GM19324 (cell line): ENCODE results near the gene TBC1D24.

Experiments used
- ATAC-seq: cut with Tn5 transposase; IDR thresholded peaks from one replicate; pipeline ENCODE4 v1.9.1; 2021; ENCODE audit warnings: mild to moderate bottlenecking, moderate library complexity; ENCODE audit not compliant: unreplicated experiment, low FRiP score

Gene TBC1D24

DNA sequence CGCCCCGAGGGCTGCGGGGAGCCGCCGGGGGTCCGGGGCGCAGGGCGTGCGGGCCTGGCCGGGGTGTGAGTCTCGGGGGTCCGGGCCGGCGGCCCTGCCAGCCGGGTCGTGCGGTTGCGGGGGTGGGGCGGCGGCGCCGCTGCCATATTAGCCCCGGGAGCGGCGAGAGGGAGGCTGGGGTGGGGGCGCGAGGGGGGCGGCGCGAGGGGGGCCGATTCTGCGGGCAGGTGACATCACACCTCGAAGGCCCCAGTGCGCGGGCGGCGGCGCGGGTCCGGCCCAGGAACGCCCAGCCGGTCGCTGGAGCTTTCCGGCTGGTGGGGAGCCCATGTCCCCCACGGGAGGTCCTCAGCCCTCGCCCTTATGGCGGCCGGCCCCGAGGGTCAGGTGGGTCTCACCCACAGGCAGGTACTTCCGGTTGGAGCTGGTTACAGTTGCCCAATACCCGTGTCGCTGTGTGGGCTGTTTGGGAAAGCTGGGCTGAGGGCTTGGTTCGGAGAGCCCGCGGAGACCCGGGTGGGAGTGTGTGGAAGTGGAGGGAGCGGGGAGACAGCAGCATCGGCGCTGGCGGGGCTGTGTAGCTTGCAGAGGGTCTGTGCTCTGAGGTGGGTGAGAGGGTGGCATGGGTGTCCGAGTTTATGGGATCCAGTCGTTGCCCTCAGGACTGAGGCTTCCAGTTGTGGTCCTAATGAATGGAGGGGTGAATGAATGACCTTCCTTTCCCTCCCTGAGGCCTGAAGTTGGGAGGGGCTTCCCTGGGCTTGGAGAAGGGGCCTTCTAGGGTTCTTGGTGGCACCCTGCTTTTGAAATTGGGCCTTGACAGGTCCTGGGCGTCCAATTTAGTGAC, 39.6 kb downstream of the TBC1D24 start:
- no peak for ATAC-seq

DNA sequence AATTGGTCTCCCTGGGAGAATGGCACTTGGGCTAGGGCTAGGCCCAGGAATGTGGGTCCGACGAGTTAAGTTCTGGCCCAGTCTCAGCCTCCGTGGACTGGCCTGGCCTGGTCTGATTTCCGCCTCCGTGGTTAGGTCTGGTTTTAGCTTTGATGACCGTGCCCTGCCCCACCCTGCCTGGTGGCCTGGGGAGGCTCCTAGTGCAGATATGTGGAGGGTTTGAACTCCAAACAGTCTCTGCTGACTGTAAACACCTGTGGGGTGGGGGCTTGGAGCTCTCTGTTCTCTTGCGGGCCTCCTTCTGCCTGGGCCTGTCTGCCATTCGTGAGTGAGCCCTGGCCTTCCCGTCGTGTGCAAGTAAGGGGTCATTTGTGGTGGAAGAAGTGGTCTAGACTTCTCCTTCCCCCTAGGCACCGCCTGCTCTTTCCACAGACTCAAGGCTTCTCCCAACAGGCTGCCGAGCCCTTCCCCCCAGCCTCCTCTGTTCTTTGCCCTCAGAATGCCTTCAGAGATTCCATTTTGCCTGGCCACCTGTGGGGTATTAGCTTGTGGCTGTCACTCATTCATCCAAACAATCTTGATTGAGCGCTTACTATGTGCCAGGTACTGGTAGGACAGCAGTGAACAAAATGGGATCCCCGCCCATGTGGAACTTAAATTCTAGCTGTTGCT, 40.4 kb downstream of the TBC1D24 start:
- ATAC-seq = no peak

DNA sequence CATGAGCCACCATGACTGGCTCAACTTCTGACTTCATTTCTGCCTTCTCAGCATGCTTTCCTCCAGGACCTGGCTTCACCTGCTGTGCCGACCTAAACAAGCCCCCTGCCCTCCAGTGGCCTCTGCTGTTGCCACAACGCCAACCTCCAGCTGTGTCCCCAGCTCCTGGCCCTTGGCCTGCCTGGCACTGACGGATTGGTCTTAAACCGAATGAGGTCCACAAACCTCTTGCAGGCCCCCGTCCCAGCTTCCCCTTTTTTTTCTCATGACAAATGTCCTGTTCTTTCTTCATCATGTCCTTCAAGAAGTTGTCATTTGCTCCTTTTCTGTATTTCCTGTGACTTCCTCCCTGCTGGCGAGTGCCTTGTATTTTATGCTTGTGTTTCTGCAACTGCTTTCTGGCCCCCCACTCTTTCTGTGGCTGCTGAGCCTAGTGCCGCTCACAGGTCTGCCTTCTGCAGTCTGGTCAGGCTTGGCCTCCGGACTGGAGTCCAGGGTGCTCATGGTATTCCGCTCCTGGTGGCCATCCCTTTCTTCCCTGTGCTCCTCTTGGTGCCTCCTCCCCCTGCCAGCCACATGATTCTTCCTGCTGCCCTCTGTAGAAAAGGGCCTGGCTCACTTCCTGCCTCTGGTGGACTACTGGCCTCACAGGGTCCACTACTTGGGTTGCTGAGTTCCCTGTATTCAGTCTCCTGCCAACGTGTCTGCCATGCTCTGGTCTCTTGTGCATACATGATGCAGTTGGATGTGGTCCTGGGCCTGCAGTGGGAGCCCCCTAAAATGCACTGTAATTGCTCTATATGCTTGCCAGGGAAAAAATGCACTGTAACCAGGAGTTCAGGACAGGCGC, 41.7 kb downstream of the TBC1D24 start:
- ATAC-seq = no peak

DNA sequence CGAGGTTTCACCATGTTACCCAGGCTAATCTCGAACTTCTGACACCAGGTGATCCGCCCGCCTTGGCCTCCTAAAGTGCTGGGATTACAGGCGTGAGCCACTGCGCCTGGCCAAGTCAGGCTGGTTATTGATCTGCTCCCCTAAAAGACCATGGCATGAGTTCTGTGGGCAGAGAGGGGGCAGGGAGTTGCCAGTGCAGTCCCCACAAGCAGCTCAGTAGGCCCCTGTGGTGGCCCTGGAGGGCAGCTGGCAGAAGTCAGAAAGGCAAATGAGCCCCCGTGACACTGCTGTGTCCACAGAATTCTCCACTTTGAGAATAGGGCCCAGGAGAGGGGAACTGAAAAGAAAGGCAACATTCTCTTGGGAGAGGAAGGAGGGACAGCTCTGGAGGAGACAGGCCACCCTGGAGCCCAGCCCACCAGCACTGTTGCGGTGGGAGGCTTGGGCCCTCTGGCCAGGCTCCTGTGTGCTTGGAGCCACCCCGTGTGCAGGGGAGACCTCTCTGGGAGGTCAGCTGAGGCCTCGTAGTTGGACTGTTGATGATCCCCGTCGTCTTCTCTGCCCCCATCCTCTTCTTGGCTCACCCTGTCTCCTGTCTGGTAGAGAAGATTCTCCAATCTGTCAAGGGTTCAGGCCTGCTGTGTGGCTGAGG, 43.2 kb downstream of the TBC1D24 start:
- ATAC-seq = no peak

DNA sequence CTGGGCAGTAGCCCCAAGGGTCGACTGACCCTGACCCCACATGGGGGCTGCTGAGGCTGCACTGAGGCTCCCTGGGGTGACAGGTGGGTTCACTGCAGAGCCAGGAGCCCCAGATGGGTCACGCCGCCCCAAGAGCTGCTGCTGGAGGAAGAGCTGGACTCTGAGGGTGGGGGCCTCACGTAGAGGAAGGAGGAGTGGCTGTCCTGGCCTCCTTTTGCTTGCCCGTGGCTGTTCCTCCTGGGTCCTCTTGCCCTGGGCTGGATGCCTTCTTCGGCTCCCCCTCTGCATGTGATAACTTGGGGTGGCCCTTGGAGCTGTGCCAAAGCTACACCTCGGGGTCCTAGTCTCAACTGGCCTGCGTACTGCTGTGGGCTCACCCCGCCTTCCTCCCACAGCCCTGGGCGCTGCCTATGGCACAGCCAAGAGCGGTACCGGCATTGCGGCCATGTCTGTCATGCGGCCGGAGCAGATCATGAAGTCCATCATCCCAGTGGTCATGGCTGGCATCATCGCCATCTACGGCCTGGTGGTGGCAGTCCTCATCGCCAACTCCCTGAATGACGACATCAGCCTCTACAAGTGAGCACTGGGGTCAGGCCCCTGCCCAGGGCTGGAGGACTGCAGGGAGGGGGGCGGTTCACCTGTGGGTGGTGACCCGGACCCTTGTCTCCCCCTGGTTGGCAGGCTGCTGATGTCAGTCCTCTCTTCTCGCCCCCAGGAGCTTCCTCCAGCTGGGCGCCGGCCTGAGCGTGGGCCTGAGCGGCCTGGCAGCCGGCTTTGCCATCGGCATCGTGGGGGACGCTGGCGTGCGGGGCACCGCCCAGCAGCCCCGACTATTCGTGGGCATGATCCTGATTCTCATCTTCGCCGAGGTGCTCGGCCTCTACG, 44.1 kb downstream of the TBC1D24 start:
- ATAC-seq = no peak

DNA sequence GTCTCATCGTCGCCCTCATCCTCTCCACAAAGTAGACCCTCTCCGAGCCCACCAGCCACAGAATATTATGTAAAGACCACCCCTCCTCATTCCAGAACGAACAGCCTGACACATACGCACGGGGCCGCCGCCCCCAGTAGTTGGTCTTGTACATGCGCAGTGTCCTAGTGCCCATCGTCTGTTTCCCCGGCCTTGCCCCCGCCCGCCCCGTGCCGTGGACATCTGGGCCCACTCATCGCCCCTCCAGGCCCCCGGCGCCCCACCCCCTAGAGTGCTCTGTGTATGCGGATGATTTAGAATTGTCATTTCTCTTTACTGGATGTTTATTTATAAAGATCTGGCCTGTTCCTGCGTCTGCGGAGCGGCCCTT, 44.8 kb downstream of the TBC1D24 start:
- no peak for ATAC-seq

DNA sequence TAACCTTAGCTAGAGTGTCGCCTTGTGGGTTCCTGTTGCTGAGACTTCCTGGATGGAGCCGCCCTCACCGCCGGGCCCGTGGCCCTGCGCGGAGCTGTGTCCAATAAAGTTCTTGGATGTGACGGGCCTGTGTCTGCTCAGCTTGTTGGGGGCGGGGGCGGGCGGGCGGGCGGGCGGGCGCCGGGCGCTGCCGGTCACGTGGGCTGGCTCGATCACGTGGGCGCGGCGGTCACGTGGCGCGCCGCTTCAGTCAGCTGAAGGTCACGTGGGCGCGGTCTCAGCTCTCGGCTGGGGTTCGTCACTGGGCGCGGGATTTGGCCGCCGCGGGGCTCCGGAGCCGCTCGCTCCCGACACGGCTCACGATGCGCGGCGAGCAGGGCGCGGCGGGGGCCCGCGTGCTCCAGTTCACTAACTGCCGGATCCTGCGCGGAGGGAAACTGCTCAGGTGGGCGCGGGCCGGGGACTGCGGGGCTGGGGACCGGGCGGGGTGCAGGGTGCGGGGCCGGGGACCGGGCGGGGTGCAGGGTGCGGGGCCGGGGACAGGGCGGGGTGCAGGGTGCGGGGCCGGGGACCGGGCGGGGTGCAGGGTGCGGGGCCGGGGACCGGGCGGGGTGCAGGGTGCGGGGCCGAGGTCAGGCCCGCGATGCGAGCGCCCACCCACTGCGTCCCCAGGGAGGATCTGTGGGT, 45.3 kb downstream of the TBC1D24 start, which contains the start of gene AMDHD2:
Gene AMDHD2 (plus strand): TSS at position 275 of the 687 bp plus-strand sequence. CDS start 88 bp downstream, at position 363.
- ATAC-seq = no peak

DNA sequence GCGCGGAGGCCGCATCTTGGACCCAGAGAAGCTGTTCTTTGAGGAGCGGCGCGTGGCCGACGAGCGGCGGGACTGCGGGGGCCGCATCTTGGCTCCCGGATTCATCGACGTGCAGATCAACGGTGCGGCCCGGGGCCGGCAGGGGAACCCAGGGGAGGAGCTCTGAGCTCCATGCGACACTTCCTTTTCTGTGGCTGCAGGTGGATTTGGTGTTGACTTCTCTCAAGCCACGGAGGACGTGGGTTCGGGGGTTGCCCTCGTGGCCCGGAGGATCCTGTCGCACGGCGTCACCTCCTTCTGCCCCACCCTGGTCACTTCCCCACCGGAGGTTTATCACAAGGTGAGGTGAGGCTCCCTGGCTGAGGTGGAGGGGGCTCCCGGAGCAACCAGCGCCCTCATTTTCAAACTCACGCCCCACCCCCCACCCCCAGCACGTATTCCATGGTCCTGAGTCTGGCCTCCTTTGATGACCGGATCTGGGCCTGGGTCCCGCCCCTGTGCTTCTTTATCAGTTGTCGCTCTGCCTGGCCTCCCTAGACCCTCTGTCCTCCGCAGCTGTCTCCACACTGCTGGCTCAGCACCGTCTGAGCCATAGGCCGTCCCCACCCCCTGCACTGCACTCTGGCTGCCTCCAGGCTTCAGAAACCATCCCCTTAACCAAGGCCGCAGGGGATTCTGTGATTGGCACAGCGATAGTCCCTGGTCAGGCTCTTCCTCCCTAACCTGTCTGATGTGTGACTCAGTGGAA, 46.0 kb downstream of the TBC1D24 start:
- no peak for ATAC-seq

DNA sequence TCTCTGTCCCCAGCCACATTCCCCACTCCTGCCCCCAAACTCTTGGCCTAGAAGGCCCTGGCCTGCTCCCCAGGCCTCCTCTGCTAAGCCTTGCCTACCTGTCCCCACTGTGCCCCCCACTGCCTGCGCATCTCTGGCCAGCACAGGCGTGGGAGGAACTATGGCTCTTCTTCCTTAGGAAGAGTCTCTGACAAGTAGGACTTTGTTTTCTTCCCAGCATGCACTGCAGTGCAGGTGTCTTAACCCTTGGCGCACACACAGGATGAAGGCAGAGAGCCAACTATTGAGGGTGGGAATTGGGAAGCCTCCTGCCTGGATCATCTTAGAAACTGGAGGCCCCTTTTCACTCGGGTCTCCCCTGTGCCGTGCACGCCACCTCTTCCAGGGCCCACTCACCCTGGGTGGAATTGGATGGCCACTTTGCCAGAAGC, 48.9 kb downstream of the TBC1D24 start:
- no peak for ATAC-seq

DNA sequence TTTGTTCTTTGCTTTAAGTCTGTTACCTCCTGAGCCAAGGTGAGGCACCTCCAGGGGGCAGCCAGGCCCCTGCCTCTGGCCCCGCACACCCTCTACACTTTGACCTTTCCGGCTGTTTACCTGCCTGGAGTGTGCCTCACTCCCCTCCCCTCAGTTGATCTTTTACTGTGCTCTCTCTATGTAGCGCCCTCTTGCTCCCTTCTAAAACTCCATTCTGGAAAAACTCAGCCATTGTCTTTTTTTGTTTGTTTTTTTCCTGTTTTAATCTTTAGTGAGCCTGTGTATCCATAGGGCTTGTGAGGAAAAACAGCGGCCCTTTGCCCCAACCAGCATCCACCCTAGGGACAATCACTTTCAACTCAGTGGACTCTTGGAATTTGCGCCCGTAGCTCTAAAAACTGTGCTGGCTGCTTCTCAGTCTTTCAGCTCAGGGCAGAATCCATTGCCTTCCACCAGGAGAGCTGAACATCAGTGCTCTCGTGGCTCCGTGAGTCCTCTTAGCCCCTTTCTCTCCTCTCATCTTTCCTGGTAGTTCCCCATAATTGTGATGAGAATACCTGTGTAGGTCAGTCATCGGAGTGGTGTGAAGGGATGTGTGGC, 49.5 kb downstream of the TBC1D24 start:
- ATAC-seq = no peak

DNA sequence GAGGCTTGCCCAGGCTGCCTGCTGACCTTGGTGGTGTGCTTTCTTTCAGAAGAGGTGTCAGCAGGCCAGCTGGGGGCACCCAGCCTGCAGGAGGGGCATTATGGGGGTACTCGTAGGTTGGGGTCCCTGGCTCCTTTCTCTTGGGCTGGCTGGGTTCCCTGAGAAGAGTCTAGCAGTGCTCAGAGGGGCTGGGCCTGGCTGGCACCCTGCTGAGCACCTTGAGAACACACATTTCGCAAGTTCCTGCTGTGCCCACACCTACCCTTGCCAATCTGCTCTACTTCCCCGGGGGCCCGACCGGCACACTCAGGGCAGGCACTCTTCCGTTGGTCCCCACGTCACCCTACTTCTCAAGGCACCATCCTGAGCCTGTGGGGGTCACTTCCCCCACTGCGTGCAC, 51.2 kb downstream of the TBC1D24 start:
- ATAC-seq = no peak

DNA sequence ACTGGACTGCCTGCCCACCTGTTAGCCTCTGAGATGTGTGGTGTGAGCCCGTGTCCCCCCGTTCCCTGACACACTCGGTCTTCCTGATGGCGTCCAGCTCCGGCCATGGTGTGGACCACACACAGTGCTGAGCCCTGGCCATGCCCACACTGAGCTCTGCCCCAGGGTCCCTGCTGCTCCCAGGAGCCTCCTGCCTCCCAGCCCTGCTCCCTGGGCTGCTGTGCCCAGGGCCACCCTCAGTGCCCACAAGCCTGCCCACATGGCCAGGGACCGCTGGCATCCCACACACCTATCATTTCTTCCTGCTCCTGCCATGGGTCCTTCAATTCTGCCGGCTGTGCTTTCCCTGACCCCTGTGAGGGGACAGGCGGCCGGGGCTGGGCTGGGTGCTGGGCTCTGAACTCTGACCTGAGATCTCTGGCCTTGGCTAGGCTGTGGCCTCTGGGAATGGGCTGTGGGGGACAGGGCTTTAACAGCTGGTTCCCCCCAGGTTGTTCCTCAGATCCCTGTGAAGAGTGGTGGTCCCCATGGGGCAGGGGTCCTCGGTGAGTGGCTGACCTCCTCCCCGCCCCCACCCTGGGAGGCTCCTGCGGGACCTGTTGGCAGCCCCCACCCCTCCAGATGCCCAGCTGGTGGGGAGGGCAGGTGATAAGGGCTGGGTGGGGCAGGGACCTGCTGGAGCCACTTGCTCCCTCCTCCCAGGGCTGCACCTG, 52.3 kb downstream of the TBC1D24 start:
- ATAC-seq = no peak

DNA sequence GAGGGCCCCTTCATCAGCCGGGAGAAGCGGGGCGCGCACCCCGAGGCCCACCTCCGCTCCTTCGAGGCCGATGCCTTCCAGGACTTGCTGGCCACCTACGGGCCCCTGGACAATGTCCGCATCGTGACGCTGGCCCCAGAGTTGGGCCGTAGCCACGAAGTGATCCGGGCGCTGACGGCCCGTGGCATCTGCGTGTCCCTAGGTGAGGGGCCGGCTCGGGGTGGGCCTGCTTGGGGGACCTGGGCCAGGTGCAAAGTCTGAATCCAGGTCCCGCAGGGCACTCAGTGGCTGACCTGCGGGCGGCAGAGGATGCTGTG, 52.8 kb downstream of the TBC1D24 start:
- no peak for ATAC-seq

DNA sequence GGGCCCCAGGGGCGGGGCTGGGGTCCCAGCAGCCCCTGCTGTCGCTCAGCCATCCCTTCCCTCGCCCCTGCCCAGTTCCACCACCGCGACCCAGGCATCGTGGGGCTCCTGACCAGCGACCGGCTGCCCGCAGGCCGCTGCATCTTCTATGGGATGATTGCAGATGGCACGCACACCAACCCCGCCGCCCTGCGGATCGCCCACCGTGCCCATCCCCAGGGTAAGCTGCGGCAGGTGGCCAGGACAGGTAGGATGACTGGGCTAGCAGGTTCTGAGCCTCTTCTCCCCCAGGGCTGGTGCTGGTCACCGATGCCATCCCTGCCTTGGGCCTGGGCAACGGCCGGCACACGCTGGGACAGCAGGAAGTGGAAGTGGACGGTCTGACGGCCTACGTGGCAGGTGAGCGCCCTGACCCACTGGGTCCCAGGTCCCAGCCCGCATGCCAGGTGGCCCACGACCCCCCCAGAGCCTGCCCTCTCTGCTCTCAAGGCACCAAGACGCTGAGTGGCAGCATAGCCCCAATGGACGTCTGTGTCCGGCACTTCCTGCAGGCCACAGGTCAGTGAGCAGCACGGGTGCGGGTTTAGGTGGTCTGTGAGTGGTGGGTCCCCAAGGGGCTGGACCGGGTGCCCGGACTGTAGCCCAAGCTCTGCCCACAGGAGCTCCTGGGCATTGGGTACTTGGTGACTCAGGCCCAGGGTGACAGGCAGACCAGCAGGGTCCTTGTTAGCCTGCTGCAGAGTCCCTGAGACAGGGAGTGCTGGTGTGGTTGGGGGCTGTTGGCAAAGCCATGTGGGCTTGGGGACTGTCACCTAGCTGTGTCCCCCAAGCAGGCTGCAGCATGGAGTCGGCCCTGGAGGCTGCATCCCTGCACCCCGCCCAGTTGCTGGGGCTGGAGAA, 53.5 kb downstream of the TBC1D24 start:
- ATAC-seq = no peak

DNA sequence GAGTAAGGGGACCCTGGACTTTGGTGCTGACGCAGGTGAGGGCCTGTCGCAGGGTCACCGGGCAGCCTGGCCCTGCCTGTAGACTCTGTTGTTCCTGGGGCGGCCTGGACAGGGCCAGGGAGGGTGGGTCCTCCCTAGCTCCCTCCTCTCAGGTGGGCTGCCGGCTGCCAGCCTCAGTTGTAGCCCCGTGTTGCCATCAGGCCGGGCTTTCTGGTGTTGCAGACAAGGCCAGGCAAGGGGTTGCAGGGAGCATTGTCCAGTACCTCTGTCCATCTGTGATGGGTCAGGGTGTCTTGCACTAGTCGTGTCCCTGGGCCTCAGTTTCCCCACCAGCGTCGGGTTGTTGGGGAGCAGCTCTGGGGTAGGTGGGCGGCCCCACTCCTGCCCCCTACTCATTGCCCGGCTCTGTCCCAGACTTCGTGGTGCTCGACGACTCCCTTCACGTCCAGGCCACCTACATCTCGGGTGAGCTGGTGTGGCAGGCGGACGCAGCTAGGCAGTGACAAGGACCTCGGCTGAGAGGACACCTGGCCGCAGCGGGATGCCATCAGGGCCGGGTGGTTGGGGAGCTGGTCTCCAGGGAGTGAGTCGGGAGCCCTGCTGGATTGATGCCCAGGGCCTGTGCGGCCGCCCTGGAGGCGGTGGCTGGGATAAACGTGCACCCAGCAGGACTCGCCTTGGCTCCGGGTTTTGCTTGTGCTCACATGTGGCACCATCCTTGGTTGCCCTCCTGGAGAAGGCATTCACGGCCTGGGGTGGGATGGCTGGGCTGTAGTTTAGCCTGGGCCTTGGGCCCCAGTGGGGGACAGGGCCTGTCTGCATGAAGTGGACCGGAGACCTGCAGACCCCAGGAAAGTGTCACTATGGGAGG, 54.4 kb downstream of the TBC1D24 start:
- no peak for ATAC-seq
